Measurements from ENCODE around the gene ZBTB7C.
"Not testable (repeated sequence)": the region's sequence is repeated elsewhere in the genome, so short reads cannot be mapped to it uniquely, and the experiment has no call there.

Gene ZBTB7C

GRCh38 chr18:48303883-48304282 lies 105.3 kb downstream of the ZBTB7C start:
- no peak for DNase-seq (ENCODE audit: extremely low read depth in 1 of 2, low read depth in 1 of 2)

GRCh38 chr18:48302736-48303135 lies 106.4 kb downstream of the ZBTB7C start:
- no peak for DNase-seq (ENCODE audit: extremely low read depth in 1 of 2, low read depth in 1 of 2)

- no peak for DNase-seq (ENCODE audit: extremely low read depth in 1 of 2, low read depth in 1 of 2)
Observed at GRCh38 chr18:48300463-48300961, 108.7 kb downstream of the ZBTB7C start.

- no peak for DNase-seq (ENCODE audit: extremely low read depth in 1 of 2, low read depth in 1 of 2)
Observed at GRCh38 chr18:48297139-48297538, 112.0 kb downstream of the ZBTB7C start.

- no peak for DNase-seq (ENCODE audit: extremely low read depth in 1 of 2, low read depth in 1 of 2)
Observed at GRCh38 chr18:48296581-48296980, 112.6 kb downstream of the ZBTB7C start.

GRCh38 chr18:48295586-48296311 lies 113.4 kb downstream of the ZBTB7C start:
- DNase-seq (ENCODE audit: extremely low read depth in 1 of 2, low read depth in 1 of 2) = no peak

- DNase-seq (ENCODE audit: extremely low read depth in 1 of 2, low read depth in 1 of 2) = no peak
Observed at GRCh38 chr18:48294899-48295585, 114.1 kb downstream of the ZBTB7C start.

GRCh38 chr18:48293954-48294898 lies 115.0 kb downstream of the ZBTB7C start:
- DNase-seq (ENCODE audit: extremely low read depth in 1 of 2, low read depth in 1 of 2) = no peak

- no peak for DNase-seq (ENCODE audit: extremely low read depth in 1 of 2, low read depth in 1 of 2)
Observed at GRCh38 chr18:48292782-48293424, 116.3 kb downstream of the ZBTB7C start.

GRCh38 chr18:48292229-48292628 lies 117.0 kb downstream of the ZBTB7C start:
- no peak for DNase-seq (ENCODE audit: extremely low read depth in 1 of 2, low read depth in 1 of 2)

- DNase-seq (ENCODE audit: extremely low read depth in 1 of 2, low read depth in 1 of 2) = no peak
Observed at GRCh38 chr18:48290162-48290926, 118.8 kb downstream of the ZBTB7C start.

GRCh38 chr18:48284743-48285142 lies 124.4 kb downstream of the ZBTB7C start:
- DNase-seq (ENCODE audit: extremely low read depth in 1 of 2, low read depth in 1 of 2) = no peak

GRCh38 chr18:48284011-48284410 lies 125.2 kb downstream of the ZBTB7C start:
- DNase-seq (ENCODE audit: extremely low read depth in 1 of 2, low read depth in 1 of 2) = not testable (repeated sequence)

- DNase-seq (ENCODE audit: extremely low read depth in 1 of 2, low read depth in 1 of 2) = not testable (repeated sequence)
Observed at GRCh38 chr18:48281460-48281859, 127.7 kb downstream of the ZBTB7C start.

GRCh38 chr18:48279312-48279711 lies 129.9 kb downstream of the ZBTB7C start:
- DNase-seq (ENCODE audit: extremely low read depth in 1 of 2, low read depth in 1 of 2) = no peak

GRCh38 chr18:48278081-48278480 lies 131.1 kb downstream of the ZBTB7C start:
- no peak for DNase-seq (ENCODE audit: extremely low read depth in 1 of 2, low read depth in 1 of 2)

GRCh38 chr18:48274301-48274700 lies 134.9 kb downstream of the ZBTB7C start:
- DNase-seq (ENCODE audit: extremely low read depth in 1 of 2, low read depth in 1 of 2) = no peak

GRCh38 chr18:48270929-48271328 lies 138.3 kb downstream of the ZBTB7C start:
- no peak for DNase-seq (ENCODE audit: extremely low read depth in 1 of 2, low read depth in 1 of 2)

- DNase-seq (ENCODE audit: extremely low read depth in 1 of 2, low read depth in 1 of 2) = no peak
Observed at GRCh38 chr18:48265328-48265727, 143.9 kb downstream of the ZBTB7C start.

All from stimulated activated CD8-positive, alpha-beta memory T cell treated with anti-CD3 and anti-CD28 coated beads, Interleukin-7, amount 100 ng/mL, for 48 hours (primary cell).